ENCODE results near the gene ZNF536.

ZNF536 gene

GRCh38 chr19:30428092-30428680, 56.0 kb downstream of the ZNF536 start:
- Histone ChIP-seq H3K27me3 (replicated peaks; ENCODE audit: insufficient read depth, low read length) (peaks cover 33% of the 10 kb centered on the region), H3K4me2 (ENCODE audit: low read depth, low read length) (no peak overlapping the region), H3K4me3 (ENCODE audit: low read length) (no peak overlapping the region), H3K9me3 (replicated peaks; ENCODE audit: insufficient read depth, low read length) (no peaks in the 10 kb centered on the region), H3K79me2 (ENCODE audit: low read length) (no peaks in the 10 kb centered on the region), H3F3A (ENCODE audit: insufficient read depth, low read length) (no peaks in the 10 kb centered on the region), H3K4me1 (ENCODE audit: low read length) (no peaks in the 10 kb centered on the region), H3K9ac (ENCODE audit: low read length) (no peak overlapping the region), H2AFZ (ENCODE audit: low read length) (no peak overlapping the region), H3K9me2 (replicated peaks; ENCODE audit: insufficient read depth, low read length) (no peaks in the 10 kb centered on the region), H4K20me1 (ENCODE audit: insufficient read depth, low read length) (no peaks in the 10 kb centered on the region), H3K36me3 (replicated peaks; ENCODE audit: insufficient read depth, low read length) (no peaks in the 10 kb centered on the region), H3K27ac (ENCODE audit: low read length) (no peak overlapping the region)
- no peak for DNase-seq
- TF ChIP-seq CTCF (IDR thresholded peaks at IDR 0.05; ENCODE audit: low read length) (no peak), EZH2 (optimal IDR thresholded peaks at IDR 0.05; ENCODE audit: low read depth, low read length) (no peak)

DNA sequence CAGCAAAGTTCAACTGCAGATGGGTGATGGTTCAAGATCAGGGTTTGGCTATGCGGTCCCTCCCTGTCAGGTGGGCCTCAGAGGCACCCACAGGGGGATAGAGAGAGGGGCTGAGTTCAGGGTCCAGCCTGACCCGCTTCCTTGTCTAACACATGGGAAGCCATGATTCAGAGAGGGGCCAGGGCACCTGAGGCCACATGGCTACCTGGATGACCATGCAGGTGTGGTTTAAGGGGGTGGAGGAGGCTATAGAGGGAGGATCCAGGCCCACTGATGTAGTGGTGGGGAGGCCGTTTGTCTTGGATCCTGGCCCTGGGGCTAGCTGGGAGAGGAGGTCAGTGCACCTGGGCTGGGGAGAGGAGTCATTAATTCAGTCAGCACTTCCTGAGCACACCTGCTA, 56.7 kb downstream of the ZNF536 start:
- TF ChIP-seq CTCF (IDR thresholded peaks at IDR 0.05; ENCODE audit: low read length) (no peak), EZH2 (optimal IDR thresholded peaks at IDR 0.05; ENCODE audit: low read depth, low read length) (no peak), EZH2phosphoT487 (IDR thresholded peaks at IDR 0.05; ENCODE audit: low read length) (no peak)
- Histone ChIP-seq H3K27ac (ENCODE audit: low read length) (no peak overlapping the region), H3K79me2 (ENCODE audit: low read length) (no peaks in the 10 kb centered on the region), H3K9me3 (replicated peaks; ENCODE audit: insufficient read depth, low read length) (no peaks in the 10 kb centered on the region), H3K4me1 (ENCODE audit: low read length) (no peaks in the 10 kb centered on the region), H2AFZ (ENCODE audit: low read length) (no peak overlapping the region), H3K36me3 (replicated peaks; ENCODE audit: insufficient read depth, low read length) (no peaks in the 10 kb centered on the region), H3K27me3 (replicated peaks; ENCODE audit: insufficient read depth, low read length) (peaks cover 33% of the 10 kb centered on the region), H3F3A (ENCODE audit: insufficient read depth, low read length) (no peaks in the 10 kb centered on the region), H3K9ac (ENCODE audit: low read length) (no peak overlapping the region), H3K4me3 (ENCODE audit: low read length) (no peak overlapping the region), H3K9me2 (replicated peaks; ENCODE audit: insufficient read depth, low read length) (no peaks in the 10 kb centered on the region), H3K4me2 (ENCODE audit: low read depth, low read length) (no peak overlapping the region), H4K20me1 (ENCODE audit: insufficient read depth, low read length) (no peaks in the 10 kb centered on the region)
- no peak for DNase-seq

- H3K27ac ChIP-seq (ENCODE audit: low read length), result no peak overlapping the region
- H3K9me3 ChIP-seq (replicated peaks; ENCODE audit: insufficient read depth, low read length), result no peaks in the 10 kb centered on the region
- H3K36me3 ChIP-seq (replicated peaks; ENCODE audit: insufficient read depth, low read length), result no peaks in the 10 kb centered on the region
- no peaks in the 10 kb centered on the region for H3F3A ChIP-seq (ENCODE audit: insufficient read depth, low read length)
- H4K20me1 ChIP-seq (ENCODE audit: insufficient read depth, low read length), result no peaks in the 10 kb centered on the region
- peaks cover 33% of the 10 kb centered on the region for H3K27me3 ChIP-seq (replicated peaks; ENCODE audit: insufficient read depth, low read length)
- no peak overlapping the region for H3K4me2 ChIP-seq (ENCODE audit: low read depth, low read length)
- H3K4me3 ChIP-seq (ENCODE audit: low read length), result no peak overlapping the region
- no peaks in the 10 kb centered on the region for H3K79me2 ChIP-seq (ENCODE audit: low read length)
- H3K9ac ChIP-seq (ENCODE audit: low read length), result no peak overlapping the region
- no peaks in the 10 kb centered on the region for H3K4me1 ChIP-seq (ENCODE audit: low read length)
- H2AFZ ChIP-seq (ENCODE audit: low read length), result no peak overlapping the region
- H3K9me2 ChIP-seq (replicated peaks; ENCODE audit: insufficient read depth, low read length), result no peaks in the 10 kb centered on the region
- no peak for DNase-seq
- no peak for TF ChIP-seq EZH2phosphoT487 (IDR thresholded peaks at IDR 0.05; ENCODE audit: low read length)
- no peak for TF ChIP-seq EZH2 (optimal IDR thresholded peaks at IDR 0.05; ENCODE audit: low read depth, low read length)
- no peak for TF ChIP-seq CTCF (IDR thresholded peaks at IDR 0.05; ENCODE audit: low read length)
Measured at GRCh38 chr19:30430206-30430734, 58.1 kb downstream of the ZNF536 start.
